ENCODE results near the gene TXNL1.

DNA sequence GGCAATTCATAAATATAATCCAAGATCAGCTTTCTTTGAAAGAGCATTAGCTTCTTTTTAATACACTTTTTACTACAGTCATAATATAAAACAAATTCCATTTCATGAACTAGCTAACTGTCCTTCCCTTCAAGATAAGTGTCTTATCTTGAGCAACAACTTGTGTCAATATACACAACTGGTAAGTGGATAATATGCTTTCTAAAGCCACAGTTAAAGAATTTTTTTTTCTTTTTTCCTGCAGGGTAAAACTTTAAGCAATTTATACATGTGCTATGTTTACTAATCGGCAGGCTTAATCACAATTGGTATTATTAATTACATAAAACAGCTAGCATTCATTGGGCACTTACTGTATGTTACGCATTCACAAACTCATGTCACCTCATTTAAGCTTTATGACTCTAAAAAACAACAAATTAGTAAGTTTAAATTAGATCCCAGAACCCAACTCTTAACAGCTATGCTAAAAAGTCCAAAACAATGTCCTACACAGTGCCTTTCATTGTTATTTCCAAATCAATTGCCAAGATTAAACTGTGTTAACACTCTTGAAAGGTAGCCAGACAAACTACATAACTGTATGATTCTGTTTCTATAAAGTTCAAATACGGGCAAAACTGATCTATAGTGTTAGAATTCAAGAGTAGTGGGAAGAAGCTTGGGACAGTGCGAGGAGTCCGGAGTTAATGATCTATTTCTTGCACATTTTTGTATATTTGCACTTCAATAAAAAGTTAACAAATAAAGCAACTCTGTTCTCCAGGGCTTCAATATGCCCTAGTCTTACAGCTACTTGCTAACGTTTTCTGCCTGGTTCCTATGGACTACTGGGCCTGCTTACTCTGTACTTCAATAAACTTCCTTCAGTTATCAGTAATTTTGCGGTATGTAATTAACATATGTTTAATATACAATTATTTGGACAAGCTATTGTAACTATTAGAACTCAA lies 6.0 kb downstream of the TXNL1 start:
- TF ChIP-seq, protein P1, sequence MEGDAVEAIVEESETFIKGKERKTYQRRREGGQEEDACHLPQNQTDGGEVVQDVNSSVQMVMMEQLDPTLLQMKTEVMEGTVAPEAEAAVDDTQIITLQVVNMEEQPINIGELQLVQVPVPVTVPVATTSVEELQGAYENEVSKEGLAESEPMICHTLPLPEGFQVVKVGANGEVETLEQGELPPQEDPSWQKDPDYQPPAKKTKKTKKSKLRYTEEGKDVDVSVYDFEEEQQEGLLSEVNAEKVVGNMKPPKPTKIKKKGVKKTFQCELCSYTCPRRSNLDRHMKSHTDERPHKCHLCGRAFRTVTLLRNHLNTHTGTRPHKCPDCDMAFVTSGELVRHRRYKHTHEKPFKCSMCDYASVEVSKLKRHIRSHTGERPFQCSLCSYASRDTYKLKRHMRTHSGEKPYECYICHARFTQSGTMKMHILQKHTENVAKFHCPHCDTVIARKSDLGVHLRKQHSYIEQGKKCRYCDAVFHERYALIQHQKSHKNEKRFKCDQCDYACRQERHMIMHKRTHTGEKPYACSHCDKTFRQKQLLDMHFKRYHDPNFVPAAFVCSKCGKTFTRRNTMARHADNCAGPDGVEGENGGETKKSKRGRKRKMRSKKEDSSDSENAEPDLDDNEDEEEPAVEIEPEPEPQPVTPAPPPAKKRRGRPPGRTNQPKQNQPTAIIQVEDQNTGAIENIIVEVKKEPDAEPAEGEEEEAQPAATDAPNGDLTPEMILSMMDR (IDR thresholded peaks at IDR 0.05): no peak
- no peak for TF ChIP-seq POLR2A (IDR thresholded peaks at IDR 0.05)

Measured in heart left ventricle (tissue), 13 donors.